HepG2 (cell line): ENCODE results near the gene PDE6H. TPM values are rescaled to one million over a fixed set of nuclear protein-coding genes. Genes with fewer than 3 reads are reported as not detected.

Source experiments
- ATAC-seq: fragments of 200-7000 bp; cut with Tn5 transposase; 3 replicates; pipeline ENCODE4 v1.9.1; 2020; ENCODE audit warnings: mild to moderate bottlenecking, moderate library complexity
- BruUV-seq: library from RNA; stranded (reverse); fragments of 400-500 nt; replicated peaks from 2 replicates; lab custom pipeline; 2021; lab: Mats Ljungman, UMichigan
- CTCF ChIA-PET: fragments of 300-600 bp; formaldehyde crosslinking; extraction: SDS; loops from one replicate; lab custom pipeline; 2021; ENCODE audit warnings: low total read pairs, inconsistent platforms, low intra/inter-chr PET ratio; lab: Yijun Ruan, JAX
- POLR2A ChIA-PET: fragments of 350-600 bp; sonication (Branson Sonifier 250); formaldehyde crosslinking; loops from one replicate; lab custom pipeline; 2020; ENCODE audit warnings: antibody characterized with exemption, inconsistent platforms; lab: Yijun Ruan, JAX
- DNase-seq: peaks from one replicate; pipeline ENCODE4 v3.0.0-alpha.2; 2015; ENCODE audit warnings: low spot score
- FAIRE-seq: peaks from 3 replicates; lab custom pipeline; 2011; peaks lifted over from hg19 to GRCh38; lab: Jason Lieb, UNC
- H2AFZ ChIP-seq: one replicate; pipeline ENCODE4 v1.6.1; 2011; ENCODE audit warnings: low read length, inconsistent platforms
- H3K27ac ChIP-seq: fragments of 300-600 bp; 3 replicates; pipeline ENCODE4 v1.8.0; 2011; ENCODE audit warnings: mixed run types, mild to moderate bottlenecking, mixed read lengths, low read length, inconsistent platforms; ENCODE audit not compliant: insufficient read depth; ENCODE audit errors: extremely low read length
- H3K27me3 ChIP-seq, 2 experiments: fragments of 200-600 bp in 1 of 2; 2 replicates in 1 of 2; 3 replicates in 1 of 2; pipeline versions ENCODE4 v1.6.0 to v1.8.0; 2011; ENCODE audit warnings: low read length in 2 of 2, mild to moderate bottlenecking in 2 of 2, moderate library complexity in 2 of 2, inconsistent platforms in 1 of 2; ENCODE audit not compliant: insufficient read depth in 2 of 2, control insufficient read depth in 1 of 2
- H3K36me3 ChIP-seq, 2 experiments: fragments of 200-600 bp in 1 of 2; replicated peaks in 1 of 2; 2 replicates in 1 of 2; 3 replicates in 1 of 2; pipeline versions ENCODE4 v1.5.1 to v1.8.0; 2011; ENCODE audit warnings: low read length in 2 of 2, inconsistent platforms in 1 of 2; ENCODE audit not compliant: insufficient read depth in 2 of 2, control insufficient read depth in 1 of 2
- H3K4me1 ChIP-seq: 2 replicates; pipeline ENCODE4 v1.5.1; 2012; ENCODE audit warnings: low read length, inconsistent platforms; ENCODE audit not compliant: insufficient read depth
- H3K4me2 ChIP-seq: 2 replicates; pipeline ENCODE4 v1.6.0; 2011; ENCODE audit warnings: low read depth, low read length, inconsistent platforms
- H3K4me3 ChIP-seq, 3 experiments: fragments of 200-600 bp in 1 of 3; sonication (generic), shearing (Covaris generic) in 1 of 3; replicated peaks in 1 of 3; 2 replicates each; pipeline ENCODE4 v1.5.1; 2011 to 2016; ENCODE audit warnings: low read length in 3 of 3, inconsistent platforms in 2 of 3, low read depth in 2 of 3, mild to moderate bottlenecking in 2 of 3, control low read depth in 1 of 3, mixed read lengths in 1 of 3; ENCODE audit not compliant: insufficient read depth in 1 of 3
- H3K79me2 ChIP-seq: one replicate; pipeline ENCODE4 v1.6.1; 2011; ENCODE audit warnings: low read length, inconsistent platforms; ENCODE audit not compliant: insufficient read depth
- H3K9ac ChIP-seq: 2 replicates; pipeline ENCODE4 v1.6.0; 2011; ENCODE audit warnings: mild to moderate bottlenecking, low read depth, low read length, inconsistent platforms; ENCODE audit not compliant: insufficient read depth
- H3K9me3 ChIP-seq: 2 replicates; pipeline ENCODE4 v1.5.1; 2012; ENCODE audit warnings: mild to moderate bottlenecking, low read length
- H4K20me1 ChIP-seq: 2 replicates; pipeline ENCODE4 v1.6.0; 2011; ENCODE audit warnings: inconsistent platforms, mild to moderate bottlenecking, low read length, moderate library complexity; ENCODE audit not compliant: insufficient read depth
- CBX5 ChIP-seq: sonication (generic); formaldehyde crosslinking; IDR thresholded peaks from 2 replicates; pipeline ENCODE4 v1.4.0; 2020; ENCODE audit warnings: missing genetic modification reagents, borderline replicate concordance
- EHMT2 ChIP-seq: fragments of 200-600 bp; sonication (generic); IDR thresholded peaks from 2 replicates; pipeline ENCODE4 v1.7.0; 2017; ENCODE audit warnings: antibody characterized with exemption, low read depth, low read length, borderline replicate concordance
- GABPA ChIP-seq, 2 experiments: IDR thresholded peaks; 2 replicates each; pipeline ENCODE4 v1.6.1; 2011 to 2016; ENCODE audit warnings: low read depth in 2 of 2, low read length in 1 of 2, missing biosample characterization in 1 of 2, missing genetic modification characterization in 1 of 2
- GTF2F1 ChIP-seq: fragments of 150-350 bp; IDR thresholded peaks from 2 replicates; pipeline ENCODE4 v1.6.1; 2014; ENCODE audit warnings: low read length
- HMGXB4 ChIP-seq, 2 experiments: sonication (generic) in 1 of 2; formaldehyde crosslinking in 1 of 2; IDR thresholded peaks; 2 replicates each; pipeline versions ENCODE4 v1.4.0 to v1.6.1; 2018 to 2020; ENCODE audit warnings: missing genetic modification reagents in 2 of 2, borderline replicate concordance in 1 of 2, low read depth in 1 of 2, mild to moderate bottlenecking in 1 of 2, missing biosample characterization in 1 of 2
- KDM3A ChIP-seq: IDR thresholded peaks from 2 replicates; pipeline ENCODE4 v1.6.1; 2018; ENCODE audit warnings: low read depth, missing compliant biosample characterization
- NFYB ChIP-seq: sonication (generic); formaldehyde crosslinking; IDR thresholded peaks from 2 replicates; pipeline ENCODE4 v1.4.0; 2020; ENCODE audit warnings: missing genetic modification reagents
- PAWR ChIP-seq: sonication (generic); formaldehyde crosslinking; IDR thresholded peaks from 2 replicates; pipeline ENCODE4 v1.4.0; 2020; ENCODE audit warnings: missing genetic modification reagents, mild to moderate bottlenecking, borderline replicate concordance
- POLR2AphosphoS5 ChIP-seq: IDR thresholded peaks from 2 replicates; pipeline ENCODE4 v1.6.1; 2012; ENCODE audit warnings: low read depth, low read length
- RBM39 ChIP-seq: fragments of 200-400 bp; formaldehyde crosslinking; IDR thresholded peaks from one replicate; pipeline ENCODE4 v1.6.1; 2018; ENCODE audit warnings: antibody characterized with exemption, mild to moderate bottlenecking, low read depth, low read length; ENCODE audit not compliant: poor library complexity, severe bottlenecking
- SMAD1 ChIP-seq: sonication (generic); formaldehyde crosslinking; IDR thresholded peaks from 2 replicates; pipeline ENCODE4 v1.4.0; 2020; ENCODE audit warnings: missing genetic modification reagents, low read depth, mild to moderate bottlenecking, borderline replicate concordance
- SMYD3 ChIP-seq: sonication (generic); formaldehyde crosslinking; IDR thresholded peaks from 2 replicates; pipeline ENCODE4 v1.8.1; 2023; ENCODE audit warnings: mild to moderate bottlenecking, missing genetic modification reagents
- TFDP1 ChIP-seq: IDR thresholded peaks from 2 replicates; pipeline ENCODE4 v1.6.1; 2016; ENCODE audit warnings: missing compliant biosample characterization, missing genetic modification reagents, borderline replicate concordance
- ZFYVE20 ChIP-seq: sonication (generic); formaldehyde crosslinking; IDR thresholded peaks from 2 replicates; pipeline ENCODE4 v1.8.0; 2023; ENCODE audit warnings: low read depth, mild to moderate bottlenecking, moderate library complexity, missing genetic modification reagents, borderline replicate concordance
- ZNF143 ChIP-seq: sonication (generic); formaldehyde crosslinking; IDR thresholded peaks from 2 replicates; pipeline ENCODE4 v1.4.0; 2020; ENCODE audit warnings: missing genetic modification reagents
- ZNF264 ChIP-seq: sonication (generic); formaldehyde crosslinking; IDR thresholded peaks from 2 replicates; pipeline ENCODE4 v1.4.0; 2020; ENCODE audit warnings: missing genetic modification reagents
- ZNF589 ChIP-seq: sonication (generic); formaldehyde crosslinking; conservative IDR thresholded peaks from 2 replicates; pipeline ENCODE4 v1.8.0; 2022; ENCODE audit warnings: mild to moderate bottlenecking, moderate library complexity, missing genetic modification reagents
- WGBS: methylation state at CpG from one replicate; pipeline ENCODE4 v1.1.6; 2017; ENCODE audit warnings: low lambda C conversion rate; 5-methylcytosine and 5-hydroxymethylcytosine counted together
- in situ Hi-C: cut with HindIII; loops from 2 replicates; pipeline ENCODE4 v1.10.0; 2017; ENCODE audit warnings: low pct_unique_long_range_greater_than_20kb; ENCODE audit not compliant: extremely low pct_ligation_motif_present
- intact Hi-C: fragments of 100-400 bp; cut with micrococcal nuclease; formaldehyde crosslinking; loops from one replicate; pipeline ENCODE4 v1.10.0; 2022; ENCODE audit not compliant: unreplicated experiment
- polyA plus RNA-seq, 8 experiments: library from polyadenylated mRNA; depleted of rRNA in 3 of 8; stranded (reverse) in 7 of 8; unstranded in 1 of 8; fragments of >200 nt; fragmentation: Illumina TruSeq in 4 of 8; extraction: Trizol in 4 of 8; gene quantifications; 2 replicates each; pipeline versions ENCODE4 v1.2.1 to v1.2.3, GENCODE V29; 2011 to 2016; ENCODE audit warnings: low read depth in 4 of 8, missing spikeins in 1 of 8, mixed read lengths in 1 of 8; ENCODE audit not compliant: insufficient read depth in 1 of 8
- total RNA-seq, 5 experiments: library from RNA; depleted of rRNA; stranded (reverse); fragments of >200 nt; fragmentation: Illumina TruSeq; extraction: Trizol; gene quantifications; 2 replicates each; pipeline ENCODE4 v1.2.3, GENCODE V29; 2016; ENCODE audit warnings: low read depth in 1 of 5

Gene PDE6H
- total and polyA plus RNA-seq, 2 of the 13 experiments (the other 11 are each of a cell fraction or from before 2014, with no cell fraction given) = not detected

- DNase-seq = no peak
- H3K4me1 ChIP-seq = no peaks in the 10 kb centered on the region
- ChIA-PET POLR2A (no interaction called here), CTCF (no interaction called here)
- no peak overlapping the region for H3K4me2 ChIP-seq
- WGBS = 13% methylated on average over 3 of the region's 3 CpGs
- H3K36me3 ChIP-seq = no peaks in the 10 kb centered on the region
- no peak for ATAC-seq
- no peak overlapping the region for H3K9ac ChIP-seq
- H3K27ac ChIP-seq = no peak overlapping the region
- H2AFZ ChIP-seq = no peak overlapping the region
- intact Hi-C loops (no loop called here), in situ Hi-C loops (no loop called here)
- FAIRE-seq = no peak
- no peak for TF ChIP-seq GTF2F1
- no peak for TF ChIP-seq SMAD1 (CRISPR knock-in tag)
- no peaks in the 10 kb centered on the region for H3K9me3 ChIP-seq
- no peak overlapping the region for H3K4me3 ChIP-seq
- no TSS peak for BruUV-seq
- H3K79me2 ChIP-seq = no peaks in the 10 kb centered on the region
- H3K27me3 ChIP-seq = no peaks in the 10 kb centered on the region
- H4K20me1 ChIP-seq = no peaks in the 10 kb centered on the region
Observed at GRCh38 chr12:14974633-14975032, 1.8 kb downstream of the PDE6H start.

GRCh38 chr12:14975457-14975856 is 2.6 kb downstream of the PDE6H start:
- ChIA-PET POLR2A (no interaction called here), CTCF (no interaction called here)
- no TSS peak for BruUV-seq
- no peak overlapping the region for H3K27ac ChIP-seq
- H3K27me3 ChIP-seq = no peaks in the 10 kb centered on the region
- in situ Hi-C loops (no loop called here), intact Hi-C loops (no loop called here)
- H3K36me3 ChIP-seq = no peaks in the 10 kb centered on the region
- H3K4me1 ChIP-seq = no peaks in the 10 kb centered on the region
- no peaks in the 10 kb centered on the region for H3K9me3 ChIP-seq
- H3K4me3 ChIP-seq = no peak overlapping the region
- DNase-seq (no peak), ATAC-seq (no peak), FAIRE-seq (no peak)
- WGBS = 47% methylated on average over 3 of the region's 4 CpGs
- no peak overlapping the region for H3K9ac ChIP-seq
- no peak overlapping the region for H3K4me2 ChIP-seq
- no peaks in the 10 kb centered on the region for H4K20me1 ChIP-seq
- no peak overlapping the region for H2AFZ ChIP-seq
- H3K79me2 ChIP-seq = no peaks in the 10 kb centered on the region
- no peak for TF ChIP-seq PAWR (CRISPR knock-in tag)
- no peak for TF ChIP-seq ZNF264 (CRISPR knock-in tag)
- no peak for TF ChIP-seq ZFYVE20 (CRISPR knock-in tag)
- TF ChIP-seq HMGXB4 (CRISPR knock-in tag; IDR thresholded peaks at IDR 0.05; ENCODE audit: borderline replicate concordance in 1 of 2, low read depth in 1 of 2) = no peak
- TF ChIP-seq KDM3A (CRISPR knock-in tag) = no peak
- no peak for TF ChIP-seq ZNF143 (CRISPR knock-in tag)
- no peak for TF ChIP-seq TFDP1 (CRISPR knock-in tag)
- TF ChIP-seq GABPA (IDR thresholded peaks at IDR 0.05; ENCODE audit: low read depth, low read length) = no peak
- TF ChIP-seq GABPA (CRISPR knock-in tag; IDR thresholded peaks at IDR 0.05; ENCODE audit: low read depth) = no peak
- no peak for TF ChIP-seq POLR2AphosphoS5
- no peak for TF ChIP-seq RBM39
- TF ChIP-seq SMYD3 (CRISPR knock-in tag) = no peak
- no peak for TF ChIP-seq NFYB (CRISPR knock-in tag)
- no peak for TF ChIP-seq CBX5 (CRISPR knock-in tag)
- TF ChIP-seq ZNF589 = no peak
- TF ChIP-seq EHMT2 = no peak
